Measurements from ENCODE around the gene RPS5. TPM values are rescaled to one million over a fixed set of nuclear protein-coding genes. Genes with fewer than 3 reads are reported as not detected.
A peak's percentile ranks its signal among the peaks of the same experiment; 100 is the strongest.

RPS5 gene
- total RNA-seq, 1 donor = 1,453 TPM

GRCh38 chr19:58357481-58358145, 29.5 kb upstream of the RPS5 start:
- no peak for TF ChIP-seq CTCF (IDR thresholded peaks at IDR 0.05; ENCODE audit: insufficient read depth, low read length)
- H3K4me3 ChIP-seq (ENCODE audit: low read depth, low read length) = no peak overlapping the region
- DNase-seq (ENCODE audit: low read depth) = no peak

- no peak for DNase-seq (ENCODE audit: low read depth)
- TF ChIP-seq CTCF (IDR thresholded peaks at IDR 0.05; ENCODE audit: insufficient read depth, low read length) = no peak
- H3K4me3 ChIP-seq (ENCODE audit: low read depth, low read length) = peak overlapping the region; percentile 80
Observed at GRCh38 chr19:58361900-58362271, 25.2 kb upstream of the RPS5 start.

- DNase-seq (ENCODE audit: low read depth) = peak; percentile 95
- TF ChIP-seq CTCF (IDR thresholded peaks at IDR 0.05; ENCODE audit: insufficient read depth, low read length) = no peak
- peak within 1 kb of the TSS; percentile 80 for H3K4me3 ChIP-seq (ENCODE audit: low read depth, low read length)
Observed at GRCh38 chr19:58362272-58362994, 24.6 kb upstream of the RPS5 start, which contains the start of gene ZNF497. ZNF497 (minus strand) TSS chr19:58362751; CDS start chr19:58357635, 5,116 bp downstream.

GRCh38 chr19:58364146-58364545, 22.9 kb upstream of the RPS5 start:
- H3K4me3 ChIP-seq (ENCODE audit: low read depth, low read length) = no peak overlapping the region
- no peak for DNase-seq (ENCODE audit: low read depth)
- TF ChIP-seq CTCF (IDR thresholded peaks at IDR 0.05; ENCODE audit: insufficient read depth, low read length) = no peak

GRCh38 chr19:58366585-58367430, 20.3 kb upstream of the RPS5 start:
- no peak for DNase-seq (ENCODE audit: low read depth)
- no peak for TF ChIP-seq CTCF (IDR thresholded peaks at IDR 0.05; ENCODE audit: insufficient read depth, low read length)

GRCh38 chr19:58367698-58368454, 19.2 kb upstream of the RPS5 start:
- no peak for DNase-seq (ENCODE audit: low read depth)
- no peak for TF ChIP-seq CTCF (IDR thresholded peaks at IDR 0.05; ENCODE audit: insufficient read depth, low read length)
- H3K4me3 ChIP-seq (ENCODE audit: low read depth, low read length) = no peak overlapping the region

More at GRCh38 chr19:58366585-58367430, 20.3 kb upstream of the RPS5 start:
- no peak overlapping the region for H3K4me3 ChIP-seq (ENCODE audit: low read depth, low read length)

All from fibroblast of the aortic adventitia (primary cell).